Measurements from ENCODE around the gene CMSS1.

DNA sequence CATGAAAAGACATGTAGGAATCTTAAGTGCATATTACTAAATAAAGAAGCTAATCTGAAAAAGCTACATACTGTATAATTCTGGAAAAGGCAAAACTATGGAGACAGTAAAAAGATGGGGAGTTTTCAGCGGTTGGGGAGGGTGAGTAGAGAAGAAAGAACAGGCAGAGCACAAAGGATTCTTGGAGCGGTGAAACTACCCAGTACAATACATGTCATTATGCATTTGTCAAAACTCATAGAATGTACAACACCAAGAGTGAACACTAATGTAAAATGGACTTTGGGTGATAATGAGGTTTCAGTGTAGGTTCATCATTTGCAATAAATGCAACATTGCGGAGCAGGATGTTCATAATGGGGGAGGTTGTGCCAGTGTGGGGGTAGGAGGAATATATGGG lies 45.5 kb upstream of the CMSS1 start:
- TF ChIP-seq, protein P1, sequence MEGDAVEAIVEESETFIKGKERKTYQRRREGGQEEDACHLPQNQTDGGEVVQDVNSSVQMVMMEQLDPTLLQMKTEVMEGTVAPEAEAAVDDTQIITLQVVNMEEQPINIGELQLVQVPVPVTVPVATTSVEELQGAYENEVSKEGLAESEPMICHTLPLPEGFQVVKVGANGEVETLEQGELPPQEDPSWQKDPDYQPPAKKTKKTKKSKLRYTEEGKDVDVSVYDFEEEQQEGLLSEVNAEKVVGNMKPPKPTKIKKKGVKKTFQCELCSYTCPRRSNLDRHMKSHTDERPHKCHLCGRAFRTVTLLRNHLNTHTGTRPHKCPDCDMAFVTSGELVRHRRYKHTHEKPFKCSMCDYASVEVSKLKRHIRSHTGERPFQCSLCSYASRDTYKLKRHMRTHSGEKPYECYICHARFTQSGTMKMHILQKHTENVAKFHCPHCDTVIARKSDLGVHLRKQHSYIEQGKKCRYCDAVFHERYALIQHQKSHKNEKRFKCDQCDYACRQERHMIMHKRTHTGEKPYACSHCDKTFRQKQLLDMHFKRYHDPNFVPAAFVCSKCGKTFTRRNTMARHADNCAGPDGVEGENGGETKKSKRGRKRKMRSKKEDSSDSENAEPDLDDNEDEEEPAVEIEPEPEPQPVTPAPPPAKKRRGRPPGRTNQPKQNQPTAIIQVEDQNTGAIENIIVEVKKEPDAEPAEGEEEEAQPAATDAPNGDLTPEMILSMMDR (IDR thresholded peaks at IDR 0.05): no peak
- TF ChIP-seq POLR2A (IDR thresholded peaks at IDR 0.05): no peak

All from heart left ventricle (tissue), 13 donors.